T-helper 1 cell (primary cell): ENCODE measurements around the gene SETD2.
"Not testable (repeated sequence)": the region's sequence is repeated elsewhere in the genome, so short reads cannot be mapped to it uniquely, and the experiment has no call there.

ENCODE experiments used
- DNase-seq, 5 donors: peaks; one replicate each; pipeline ENCODE4 v3.0.0-alpha.2; 2012 to 2020

SETD2 gene

DNA sequence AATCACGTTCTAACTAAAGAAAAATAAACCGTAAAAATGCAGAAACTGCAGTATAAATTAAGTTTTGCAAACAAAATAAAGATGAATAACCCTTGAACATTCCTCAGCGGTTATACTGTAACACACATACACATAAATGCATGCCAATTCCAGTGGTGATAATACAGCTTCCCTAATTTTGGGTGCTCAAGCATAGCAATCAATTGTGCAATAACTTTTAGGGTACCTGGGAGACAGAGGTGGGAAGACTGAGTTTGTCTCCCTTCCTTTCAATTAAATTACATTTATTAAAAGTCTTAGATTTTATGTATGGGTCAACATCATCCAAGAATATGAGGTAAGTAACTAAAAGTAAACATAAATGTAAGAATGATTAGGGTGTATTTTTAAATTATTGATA, 71.8 kb downstream of the SETD2 start:
- DNase-seq, result no peak

DNA sequence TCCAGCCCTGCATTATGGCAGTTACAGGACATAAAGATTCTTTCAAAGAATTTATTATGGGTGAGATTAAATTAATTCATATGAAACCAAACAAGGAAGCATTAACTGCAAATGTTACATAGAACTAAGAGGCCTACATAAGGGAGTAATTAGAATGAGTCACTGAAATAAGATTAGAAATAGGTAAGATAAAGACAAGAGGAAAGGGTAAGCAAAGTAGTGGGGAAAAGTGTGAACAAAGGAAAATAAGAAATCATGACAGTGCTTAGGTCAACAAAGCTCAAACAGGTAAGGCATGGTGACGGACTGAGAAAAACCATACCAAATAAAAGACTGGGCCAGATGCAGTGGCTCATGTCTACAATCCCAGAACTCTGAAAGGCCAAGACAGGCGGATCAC, 74.3 kb downstream of the SETD2 start:
- no peak for DNase-seq

DNA sequence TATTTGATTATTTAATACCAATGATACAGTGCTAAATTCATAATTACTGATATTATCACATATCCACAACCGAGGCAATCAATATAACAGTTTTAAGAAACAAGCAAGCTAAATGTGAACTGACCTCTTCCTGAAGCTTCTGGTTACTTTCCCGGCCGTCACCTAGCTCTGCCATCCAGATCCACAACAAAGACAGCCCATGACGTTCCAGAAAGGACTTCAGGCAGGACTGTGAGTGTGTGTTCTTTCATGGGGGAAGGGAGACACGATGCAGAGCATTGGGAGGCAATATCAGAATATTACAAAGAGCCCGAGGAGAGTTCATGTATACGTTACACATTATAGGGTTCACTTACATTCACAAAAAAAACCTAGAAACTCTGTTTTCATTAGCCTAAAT, 77.8 kb downstream of the SETD2 start:
- no peak for DNase-seq

DNA sequence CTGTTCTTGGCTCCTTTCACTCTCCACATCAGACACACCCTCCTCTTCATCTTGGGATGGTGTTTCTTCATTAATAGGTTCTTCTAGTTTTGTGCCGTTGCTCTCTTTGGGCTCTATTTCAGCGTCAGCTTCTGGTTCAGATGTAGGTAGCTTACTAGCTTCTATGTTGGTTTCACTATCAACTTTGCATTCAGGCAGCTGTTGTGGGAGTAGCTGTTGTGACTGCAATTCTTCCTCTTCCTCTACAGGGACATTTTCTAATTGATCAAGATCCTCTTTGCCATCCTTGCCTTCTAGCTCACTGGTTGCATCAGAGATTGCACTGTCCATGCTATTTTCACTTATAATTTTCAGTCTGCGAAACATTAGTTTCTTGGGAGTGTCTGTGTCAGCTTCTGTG, 80.1 kb downstream of the SETD2 start:
- DNase-seq, result peak in 1 of 5 donors; percentile 34

DNA sequence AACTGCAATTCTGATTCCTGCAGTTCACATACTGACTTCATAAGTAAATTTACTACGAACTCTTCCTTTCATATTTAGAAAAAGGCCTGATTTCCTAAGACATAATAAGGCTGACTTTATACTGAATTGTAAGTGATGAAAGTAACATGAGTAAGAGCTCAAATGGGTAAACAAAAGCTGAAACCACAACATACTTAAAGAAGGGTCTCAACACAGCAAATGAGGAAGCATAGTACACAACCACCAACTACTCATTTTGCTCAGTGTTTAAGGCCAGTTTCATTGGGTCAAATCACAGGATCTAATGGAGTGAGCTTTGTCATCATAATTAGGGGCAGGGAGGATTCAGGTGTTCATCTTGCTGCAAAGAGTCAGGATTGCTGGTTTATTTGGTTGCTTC, 81.4 kb downstream of the SETD2 start:
- no peak for DNase-seq

- DNase-seq, result no peak
Measured at GRCh38 chr3:47079432-47079831, 84.5 kb downstream of the SETD2 start.

DNA sequence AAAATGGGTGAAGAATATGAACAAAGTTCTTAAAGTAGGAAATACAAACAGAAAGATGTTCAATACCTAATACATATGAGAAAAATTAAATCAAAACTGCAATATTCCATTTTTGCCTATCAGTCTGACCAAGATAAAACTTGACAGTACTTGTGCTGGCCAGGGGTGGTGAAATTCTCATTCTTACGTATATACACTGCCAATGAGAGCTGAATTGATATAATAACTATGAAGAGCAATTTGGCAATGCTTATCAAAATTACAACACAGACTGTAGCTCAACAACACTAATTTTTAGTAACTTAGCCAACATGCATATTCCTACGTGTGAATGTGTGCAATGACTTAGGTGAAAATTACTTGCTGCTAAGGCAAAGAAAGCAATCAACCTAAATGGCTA, 90.2 kb downstream of the SETD2 start:
- DNase-seq, result no peak

DNA sequence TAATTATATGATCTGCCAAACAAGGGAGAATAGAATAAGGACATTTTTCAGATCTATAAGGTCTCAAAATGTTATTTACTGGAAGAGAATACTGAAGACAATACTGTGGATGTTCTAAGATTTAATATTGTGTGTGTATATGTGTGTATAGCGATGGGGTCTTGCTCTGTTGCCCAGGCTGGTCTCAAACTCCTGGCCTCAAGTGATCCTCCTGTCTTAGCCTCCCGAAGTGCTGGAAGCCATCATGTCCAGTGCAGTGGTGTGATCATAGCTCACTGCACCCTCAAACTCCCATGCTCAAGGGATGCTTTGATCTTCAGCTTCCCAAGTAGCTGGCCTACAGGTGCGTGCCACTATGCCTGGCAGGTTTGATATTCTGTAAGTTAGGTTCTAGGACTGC, 93.1 kb downstream of the SETD2 start:
- no peak for DNase-seq

DNA sequence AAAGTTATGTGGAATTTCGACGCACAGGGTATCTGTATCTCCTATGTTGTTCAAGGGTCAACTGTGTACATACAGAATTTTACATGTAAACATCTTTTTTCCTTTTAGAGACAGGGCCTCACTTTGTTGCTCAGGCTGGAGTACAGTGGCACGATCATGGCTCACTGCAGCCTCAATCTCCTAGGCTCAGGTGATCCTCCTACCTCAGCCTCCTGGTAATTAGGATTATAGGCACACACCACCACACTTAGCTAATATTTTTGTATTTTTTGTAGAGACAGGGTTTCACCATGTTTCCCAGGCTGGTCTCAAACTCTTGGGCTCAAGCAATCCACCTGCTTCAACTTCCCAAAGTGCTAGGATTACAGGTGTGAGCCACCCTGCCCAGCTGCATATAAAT, 97.7 kb downstream of the SETD2 start:
- not testable (repeated sequence) for DNase-seq

- DNase-seq, result no peak
Measured at GRCh38 chr3:47065681-47066080, 98.2 kb downstream of the SETD2 start.

GRCh38 chr3:47065058-47065457, 98.9 kb downstream of the SETD2 start:
- no peak for DNase-seq

GRCh38 chr3:47057212-47057671, 106.7 kb downstream of the SETD2 start:
- DNase-seq, result peak in 4 of 5 donors; percentile 34 to 81 (median 46)

GRCh38 chr3:47056705-47057104, 107.2 kb downstream of the SETD2 start:
- DNase-seq, result no peak

- no peak for DNase-seq
Measured at GRCh38 chr3:47054412-47054811, 109.5 kb downstream of the SETD2 start.

GRCh38 chr3:47047673-47048072, 116.2 kb downstream of the SETD2 start:
- peak in 1 of 5 donors; percentile 9 for DNase-seq

DNA sequence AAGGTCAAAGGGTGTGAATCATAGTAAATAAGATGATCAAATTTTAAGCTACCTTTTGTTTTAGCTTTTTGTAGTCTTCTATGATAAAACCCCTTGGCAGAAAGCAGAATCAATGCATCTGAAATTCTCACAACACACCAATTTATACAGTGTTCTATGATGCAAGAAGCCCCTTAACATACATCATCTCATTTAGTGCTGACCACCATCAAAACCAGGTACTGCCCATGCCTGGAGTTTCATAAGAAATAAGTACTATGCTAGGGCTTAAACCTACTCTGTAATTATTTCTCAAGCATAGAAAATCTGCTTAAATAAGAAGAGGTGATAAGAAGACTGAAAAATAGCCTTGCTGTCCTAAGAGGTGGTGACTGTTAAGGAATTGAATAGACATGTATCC, 116.8 kb downstream of the SETD2 start:
- DNase-seq, result no peak

GRCh38 chr3:47042231-47042791, 121.6 kb downstream of the SETD2 start:
- no peak for DNase-seq

DNA sequence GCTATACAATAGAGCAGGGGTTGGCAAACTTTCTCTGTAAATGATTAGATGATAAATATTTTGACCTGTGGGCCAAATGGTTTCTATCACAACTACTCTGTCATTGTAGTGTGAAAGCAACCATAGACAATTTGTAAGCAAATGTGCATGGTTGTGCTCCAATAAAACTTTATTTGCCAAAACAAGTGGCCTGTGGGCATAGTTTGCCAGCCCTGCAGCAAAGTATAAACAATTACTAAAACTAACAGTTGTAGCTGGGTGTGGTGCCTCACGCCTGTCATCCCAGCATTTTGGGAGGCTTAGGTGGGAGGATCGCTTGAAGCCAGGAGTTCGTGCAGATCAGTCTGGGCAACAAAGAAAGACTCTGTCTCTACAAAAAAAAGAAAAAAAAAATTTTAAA, 122.8 kb downstream of the SETD2 start:
- no peak for DNase-seq

DNA sequence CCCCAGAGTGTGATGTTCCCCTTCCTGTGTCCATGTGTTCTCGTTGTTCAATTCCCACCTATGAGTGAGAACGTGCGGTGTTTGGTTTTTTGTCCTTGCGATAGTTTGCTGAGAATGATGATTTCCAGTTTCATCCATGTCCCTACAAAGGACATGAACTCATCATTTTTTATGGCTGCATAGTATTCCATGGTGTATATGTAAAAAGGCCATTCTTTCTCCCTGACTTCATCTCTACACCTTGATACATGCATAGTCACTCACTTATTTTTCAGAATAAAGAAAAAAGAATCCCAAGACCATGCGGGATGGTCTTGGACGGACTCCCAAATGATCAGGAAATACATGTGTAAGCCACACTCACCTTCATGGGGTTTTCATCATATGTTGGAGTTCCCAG, 126.6 kb downstream of the SETD2 start:
- not testable (repeated sequence) for DNase-seq

DNA sequence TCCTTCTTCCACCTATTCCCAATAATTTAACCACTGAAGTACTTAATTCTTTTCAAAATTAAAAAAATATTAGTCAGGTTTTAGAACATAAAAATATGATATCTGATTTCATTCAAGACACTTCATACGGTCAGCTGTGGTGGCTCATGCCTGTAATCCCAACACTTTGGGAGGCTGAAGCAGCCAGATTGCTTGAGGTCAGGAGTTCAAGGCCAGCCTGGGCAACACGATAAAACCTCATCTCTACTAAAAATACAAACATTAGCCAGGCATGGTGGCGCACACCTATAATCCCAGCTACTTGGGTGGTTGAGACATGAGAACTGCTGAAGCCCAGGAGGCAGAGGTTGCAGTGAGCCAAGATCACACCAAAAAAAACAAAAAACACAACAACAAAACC, 127.8 kb downstream of the SETD2 start:
- DNase-seq, result no peak

DNA sequence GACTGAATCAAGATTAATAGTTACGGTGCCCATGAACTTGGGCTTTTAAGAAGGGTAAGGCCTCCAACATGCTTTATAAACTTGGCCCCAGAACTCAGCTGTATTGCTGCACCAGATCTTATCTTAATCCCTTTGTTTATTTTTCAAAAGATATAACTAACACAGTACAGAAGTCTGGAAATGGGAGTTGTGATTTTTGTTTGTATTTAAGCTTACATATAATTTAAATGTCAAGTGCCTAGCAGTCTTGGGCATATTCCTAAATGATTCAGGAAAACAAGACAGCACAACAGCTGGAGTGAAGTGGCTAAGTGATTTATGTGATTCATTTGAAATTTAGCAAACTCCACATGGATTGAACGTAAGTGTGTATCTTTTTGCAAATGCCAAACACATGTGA, 128.3 kb downstream of the SETD2 start:
- DNase-seq, result no peak

DNA sequence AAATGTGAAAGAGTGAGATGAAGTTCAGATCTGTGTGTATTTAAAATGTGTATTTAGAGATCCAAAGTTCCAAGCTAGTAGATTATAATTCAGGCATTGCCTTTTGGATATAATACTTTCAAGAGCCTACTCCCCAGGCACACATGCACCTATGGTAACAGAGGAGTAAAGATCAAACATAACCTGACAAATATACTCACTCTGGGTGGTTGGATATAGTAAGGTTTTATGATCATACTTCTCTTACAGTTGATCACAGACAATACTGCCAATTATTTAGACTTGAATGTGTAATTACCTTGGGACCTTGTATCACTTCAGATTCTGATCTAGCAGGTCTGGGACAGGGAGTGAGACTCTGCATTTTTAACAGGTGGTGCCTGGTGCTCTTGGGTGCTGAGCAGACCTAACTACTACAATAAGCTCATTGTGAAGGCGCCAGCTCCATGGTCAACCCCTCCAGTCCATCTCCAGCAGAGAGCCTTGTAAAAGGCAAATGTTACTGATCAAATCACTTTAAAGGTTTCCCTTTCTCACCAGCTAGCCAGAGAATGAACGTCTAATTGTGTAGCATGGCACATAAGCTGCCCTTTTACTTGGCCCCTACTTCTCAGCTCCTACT, 128.9 kb downstream of the SETD2 start:
- DNase-seq, result no peak

DNA sequence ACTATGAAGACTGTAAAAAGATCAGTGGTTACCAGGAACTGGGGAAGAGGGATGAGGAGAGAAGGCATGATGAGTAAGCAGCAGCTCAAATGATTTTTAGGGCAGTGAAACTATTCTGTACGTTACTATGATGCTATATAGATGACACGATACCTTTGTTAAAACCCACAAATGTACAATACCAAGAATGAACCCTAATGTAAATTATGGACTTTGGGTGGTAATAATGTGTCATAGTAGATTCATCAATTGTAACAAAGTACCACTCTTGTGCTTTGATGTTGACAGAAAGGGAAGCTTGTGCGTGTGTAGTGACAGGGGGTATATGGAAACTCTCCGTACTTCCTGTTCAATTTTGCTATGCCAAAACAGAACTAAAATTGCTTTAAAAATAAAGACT, 132.9 kb downstream of the SETD2 start:
- peak in 1 of 5 donors; percentile 41 for DNase-seq

DNA sequence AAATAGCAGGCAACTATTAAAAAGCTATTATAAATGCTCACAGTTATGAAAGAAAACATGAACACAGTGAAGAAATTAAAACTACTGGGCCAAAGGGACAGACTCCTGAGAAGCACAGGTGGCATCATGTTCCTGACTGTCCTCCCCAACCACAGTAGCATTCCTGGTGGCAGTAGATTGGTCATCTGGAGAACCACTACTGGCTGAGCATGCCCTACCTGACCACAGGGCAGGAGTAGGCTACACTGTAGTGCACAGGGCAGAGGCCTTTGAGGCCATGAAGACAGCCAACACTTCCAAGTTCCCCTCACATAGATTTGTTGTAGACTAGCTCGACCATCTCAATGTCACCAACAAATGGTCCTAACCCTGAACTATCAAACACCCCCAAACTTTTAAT, 135.2 kb downstream of the SETD2 start:
- DNase-seq, result no peak

- no peak for DNase-seq
Measured at GRCh38 chr3:47028146-47028545, 135.8 kb downstream of the SETD2 start.
